ENCODE results near the gene CD44. TPM values are rescaled to one million over a fixed set of nuclear protein-coding genes. Genes with fewer than 3 reads are reported as not detected.

CD44 gene
- total RNA-seq, 1 donor from 2014 or later, result 188 TPM

DNA sequence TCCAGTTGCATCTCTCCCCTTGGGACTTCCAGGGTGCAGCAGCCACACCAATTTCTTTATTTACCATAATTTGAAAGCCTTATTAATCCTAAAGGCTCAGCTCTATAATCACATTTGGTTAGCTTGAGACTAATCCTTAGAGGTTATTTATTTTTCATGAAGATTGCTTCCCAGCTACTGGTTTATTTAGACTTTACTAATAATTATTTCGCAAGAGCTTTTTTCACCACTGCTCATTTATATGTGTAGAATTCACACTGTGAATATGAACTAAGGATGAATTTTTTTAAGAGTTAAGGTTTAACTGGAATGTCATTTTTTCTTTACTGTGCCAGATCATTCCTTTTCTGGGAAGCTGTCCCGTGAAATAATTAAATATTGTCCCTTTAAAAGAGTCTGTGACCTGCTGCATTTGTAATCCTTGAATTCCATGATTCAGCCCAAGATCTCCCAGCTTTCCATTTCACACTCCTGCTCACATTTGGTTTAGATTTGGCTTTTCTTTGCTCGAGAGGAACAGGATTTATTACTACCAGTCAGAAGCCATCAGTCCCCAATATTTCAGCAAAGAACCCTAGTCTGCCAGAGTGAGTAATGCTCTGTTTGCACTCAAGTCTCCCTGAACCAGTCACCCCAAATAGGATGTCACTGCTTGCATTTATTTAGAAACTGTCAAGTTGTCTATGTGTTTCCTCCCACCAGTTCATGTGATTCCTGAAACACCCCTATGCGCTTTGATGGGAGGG lies 4.4 kb upstream of the CD44 start:
- no peak for ATAC-seq
- intact Hi-C loops (cut with DNase I), result no loop called here
- DNase-seq (ENCODE audit: low spot score), result no peak

GRCh38 chr11:35135222-35135621 lies 3.7 kb upstream of the CD44 start:
- no peak for ATAC-seq
- intact Hi-C loops (cut with DNase I), result no loop called here
- no peak for DNase-seq (ENCODE audit: low spot score)

- DNase-seq (ENCODE audit: low spot score) (no peak), ATAC-seq (no peak)
- intact Hi-C loops (cut with DNase I), result no loop called here
Observed at GRCh38 chr11:35136311-35136710, 2.7 kb upstream of the CD44 start.

GRCh38 chr11:35138058-35138457 lies 913 bp upstream of the CD44 start:
- DNase-seq (ENCODE audit: low spot score), result no peak
- no peak for ATAC-seq
- intact Hi-C loops (cut with DNase I), result no loop called here

DNA sequence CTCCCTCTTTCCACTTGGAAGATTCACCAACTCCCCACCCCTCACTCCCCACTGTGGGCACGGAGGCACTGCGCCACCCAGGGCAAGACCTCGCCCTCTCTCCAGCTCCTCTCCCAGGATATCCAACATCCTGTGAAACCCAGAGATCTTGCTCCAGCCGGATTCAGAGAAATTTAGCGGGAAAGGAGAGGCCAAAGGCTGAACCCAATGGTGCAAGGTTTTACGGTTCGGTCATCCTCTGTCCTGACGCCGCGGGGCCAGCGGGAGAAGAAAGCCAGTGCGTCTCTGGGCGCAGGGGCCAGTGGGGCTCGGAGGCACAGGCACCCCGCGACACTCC lies 397 bp upstream of the CD44 start:
- ATAC-seq (peak; percentile 56), DNase-seq (ENCODE audit: low spot score) (no peak)
- intact Hi-C loops (cut with DNase I), result no loop called here

DNA sequence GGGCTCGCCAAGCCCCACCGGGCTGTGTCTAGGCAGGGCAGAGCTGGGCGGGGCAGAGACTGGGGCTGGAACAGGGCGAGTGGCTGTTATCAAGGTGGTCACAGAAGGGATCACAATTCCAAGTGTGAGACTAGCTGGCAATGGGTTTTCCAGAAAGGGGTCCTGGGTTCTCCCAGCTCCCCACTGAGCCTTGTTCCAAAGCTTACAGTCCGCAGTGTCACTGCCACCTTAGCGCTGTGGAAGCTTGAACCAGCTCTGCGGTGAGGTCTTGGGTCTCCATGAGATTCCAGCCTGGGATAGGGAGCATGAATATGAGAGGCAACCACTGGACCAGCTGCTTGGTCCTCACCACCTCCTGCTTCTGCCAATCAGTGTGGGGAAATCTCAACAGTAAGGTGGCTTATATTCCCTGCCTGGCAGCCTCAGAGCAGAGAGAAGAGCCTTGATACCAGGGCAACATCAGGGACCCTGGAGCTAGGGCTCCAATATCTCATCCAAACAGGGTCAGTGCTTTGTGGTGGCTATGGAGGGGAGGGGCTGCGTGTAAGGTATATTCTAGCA lies 831 bp downstream of the CD44 start:
- DNase-seq (ENCODE audit: low spot score), result no peak
- intact Hi-C loops (cut with DNase I), result loop anchor here (10.0 kb wide), 1 partner anchor 1165 kb away; no protein-coding TSS in a partner anchor
- peak; percentile 2 for ATAC-seq

DNA sequence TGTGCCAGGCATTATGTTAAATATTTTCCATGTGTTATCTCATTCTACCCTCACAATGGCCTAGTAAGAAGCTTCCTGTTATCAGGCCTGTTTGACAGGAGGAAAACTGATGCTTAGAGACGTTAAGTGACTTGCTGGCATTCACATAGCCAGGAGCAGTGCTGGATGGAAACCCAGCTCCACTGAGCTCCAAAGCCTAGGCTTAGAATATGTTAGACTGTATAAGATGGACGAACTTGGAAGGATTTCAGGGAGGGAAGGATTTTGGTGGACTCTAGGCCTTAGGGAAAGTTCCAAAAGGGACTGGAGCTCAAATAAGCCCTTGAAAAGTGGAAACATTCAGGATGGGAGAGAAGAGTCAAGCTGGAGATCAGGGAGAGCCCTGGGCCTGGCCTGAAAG lies 2.1 kb downstream of the CD44 start:
- no peak for ATAC-seq
- intact Hi-C loops (cut with DNase I), result loop anchor here (10.0 kb wide), 1 partner anchor 1164 kb away; no protein-coding TSS in a partner anchor
- no peak for DNase-seq (ENCODE audit: low spot score)

- peak; percentile 71 for DNase-seq (ENCODE audit: low spot score)
- intact Hi-C loops (cut with DNase I), result loop anchor here (10.0 kb wide), 1 partner anchor 1163 kb away; no protein-coding TSS in a partner anchor
- peak; percentile 9 for ATAC-seq
Observed at GRCh38 chr11:35141571-35141971, 2.6 kb downstream of the CD44 start.

GRCh38 chr11:35142481-35143075 lies 3.6 kb downstream of the CD44 start:
- no peak for DNase-seq (ENCODE audit: low spot score)
- no peak for ATAC-seq
- intact Hi-C loops (cut with DNase I), result loop anchor here (10.0 kb wide), 1 partner anchor 1162 kb away; no protein-coding TSS in a partner anchor

DNA sequence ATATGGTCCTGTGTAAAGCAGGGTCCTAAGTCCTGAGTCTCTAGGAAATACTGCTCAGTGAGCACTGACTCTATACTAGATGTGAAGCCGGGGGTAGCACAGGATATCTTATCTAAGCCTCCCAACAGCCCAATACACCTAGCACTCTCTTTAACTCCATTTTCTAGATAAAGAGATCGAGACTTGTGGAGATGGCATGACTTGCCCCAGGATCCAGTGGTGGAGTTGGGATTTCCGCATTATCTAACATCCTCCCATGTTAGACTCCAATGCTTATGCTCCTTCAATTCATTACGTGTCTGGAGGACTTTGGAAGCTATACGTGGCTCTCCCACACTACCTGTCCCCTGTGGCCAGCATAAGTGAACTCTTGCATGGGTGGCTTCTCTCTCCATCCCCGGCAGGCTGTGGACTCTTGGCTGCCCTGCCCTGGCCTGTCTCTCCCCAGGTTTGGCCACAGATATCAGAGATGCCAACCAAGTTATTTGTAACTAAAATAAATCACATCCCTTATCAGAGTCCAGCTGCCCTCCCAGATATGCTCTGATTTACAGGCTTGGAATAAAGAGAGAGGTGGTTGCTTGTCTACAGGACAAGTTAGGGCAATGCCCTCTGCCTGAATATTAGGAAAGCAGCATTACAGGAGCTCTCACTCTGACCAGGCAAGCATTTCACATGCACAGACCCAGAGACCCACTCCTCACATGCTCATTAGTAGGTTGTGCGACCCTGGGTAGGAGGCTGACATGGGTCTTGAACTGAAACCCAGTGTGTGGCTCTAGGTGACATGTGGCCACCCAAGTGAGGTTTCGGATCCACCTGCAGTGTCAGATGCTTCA lies 4.5 kb downstream of the CD44 start:
- intact Hi-C loops (cut with DNase I), result loop anchor here (10.0 kb wide), 1 partner anchor 1161 kb away; no protein-coding TSS in a partner anchor
- ATAC-seq (no peak), DNase-seq (ENCODE audit: low spot score) (no peak)

- ATAC-seq, result no peak
- intact Hi-C loops (cut with DNase I), result loop anchor here (10.0 kb wide), 1 partner anchor 1161 kb away; no protein-coding TSS in a partner anchor
- DNase-seq (ENCODE audit: low spot score), result no peak
Observed at GRCh38 chr11:35144136-35144741, 5.3 kb downstream of the CD44 start.

GRCh38 chr11:35144806-35145205 lies 5.8 kb downstream of the CD44 start:
- intact Hi-C loops (cut with DNase I), result loop anchor here (10.0 kb wide), 1 partner anchor 1160 kb away; no protein-coding TSS in a partner anchor
- ATAC-seq (no peak), DNase-seq (ENCODE audit: low spot score) (no peak)

DNA sequence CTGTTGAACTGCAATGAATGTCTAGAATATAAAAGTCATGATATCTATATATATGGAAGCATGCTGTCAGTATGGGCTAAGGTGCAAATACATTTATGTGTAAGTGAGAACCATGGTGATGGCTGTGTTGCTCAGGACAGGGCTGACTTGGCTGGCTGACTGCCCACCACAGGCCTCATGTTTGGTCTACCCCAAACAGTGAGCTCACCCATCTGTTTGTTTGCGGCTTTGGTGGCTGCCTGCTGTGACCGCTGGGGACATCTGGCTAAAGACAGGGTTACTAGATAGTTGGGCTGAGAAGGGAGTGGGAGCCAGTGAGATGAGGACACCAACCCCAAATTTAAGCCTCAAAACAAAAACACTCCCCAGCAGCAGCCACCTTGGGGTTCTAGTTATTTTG lies 6.3 kb downstream of the CD44 start:
- intact Hi-C loops (cut with DNase I), result loop anchor here (10.0 kb wide), 1 partner anchor 1160 kb away; no protein-coding TSS in a partner anchor
- DNase-seq (ENCODE audit: low spot score), result no peak
- no peak for ATAC-seq

DNA sequence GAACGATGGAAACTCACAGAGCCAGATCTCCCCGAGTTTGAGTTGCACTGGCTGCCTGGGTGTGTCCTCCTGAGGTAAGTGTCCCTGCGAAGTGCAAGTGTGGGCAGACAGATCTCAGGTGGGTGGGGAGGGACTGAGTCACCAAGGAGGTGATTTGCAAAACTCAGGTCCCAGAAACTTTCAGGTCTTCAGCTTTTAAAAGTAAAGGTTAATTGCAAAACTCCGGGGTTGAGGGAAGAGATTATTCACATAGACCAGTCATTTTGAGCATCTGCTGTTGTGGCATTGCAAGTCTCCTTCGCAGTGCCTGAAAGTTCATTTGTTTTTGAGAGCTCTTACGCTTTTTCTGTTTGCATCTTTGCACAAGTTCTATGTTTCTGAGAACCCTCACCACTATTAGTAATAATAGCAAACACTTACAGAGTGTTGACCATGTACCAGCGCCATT lies 7.1 kb downstream of the CD44 start:
- intact Hi-C loops (cut with DNase I), result loop anchor here (10.0 kb wide), 1 partner anchor 1159 kb away; no protein-coding TSS in a partner anchor
- no peak for ATAC-seq
- DNase-seq (ENCODE audit: low spot score), result no peak

GRCh38 chr11:35146711-35147110 lies 7.7 kb downstream of the CD44 start:
- no peak for DNase-seq (ENCODE audit: low spot score)
- intact Hi-C loops (cut with DNase I), result loop anchor here (10.0 kb wide), 1 partner anchor 1158 kb away; no protein-coding TSS in a partner anchor
- no peak for ATAC-seq

GRCh38 chr11:35147235-35147634 lies 8.3 kb downstream of the CD44 start:
- intact Hi-C loops (cut with DNase I), result loop anchor here (10.0 kb wide), 1 partner anchor 1158 kb away; no protein-coding TSS in a partner anchor
- ATAC-seq (no peak), DNase-seq (ENCODE audit: low spot score) (no peak)

DNA sequence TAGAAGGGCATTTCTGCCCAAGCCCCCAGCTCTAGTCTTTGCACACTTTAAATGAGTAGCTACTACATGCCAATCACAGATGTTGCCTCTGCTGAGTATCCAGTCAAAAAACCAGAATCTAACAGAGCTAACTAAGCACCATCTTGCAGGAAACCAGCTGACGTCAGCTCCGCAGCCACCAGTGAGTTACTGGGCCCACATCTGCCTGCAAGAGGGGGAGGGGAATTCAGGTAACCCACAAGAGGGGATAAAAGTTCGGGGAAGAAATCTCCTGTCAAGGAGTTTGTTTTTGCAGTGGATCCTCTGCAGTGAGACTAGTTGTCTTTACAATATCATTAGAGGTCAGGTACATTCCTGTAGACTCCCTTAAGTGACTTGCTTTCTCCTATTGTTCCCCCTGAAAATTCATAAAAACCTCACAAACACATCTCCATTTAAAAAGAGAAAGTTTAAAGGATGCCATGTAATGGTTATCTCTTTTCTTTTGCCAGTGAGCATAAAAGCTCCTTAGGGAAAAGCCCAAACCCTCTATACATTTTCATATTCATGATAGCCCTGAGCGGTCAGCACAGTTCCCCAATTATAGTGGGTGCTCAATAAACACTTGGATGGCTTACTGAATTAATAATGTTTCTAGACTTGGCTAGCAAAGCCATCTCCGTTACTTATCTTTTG lies 9.3 kb downstream of the CD44 start:
- DNase-seq (ENCODE audit: low spot score) (no peak), ATAC-seq (no peak)
- intact Hi-C loops (cut with DNase I), result loop anchor here (10.0 kb wide), 1 partner anchor 1157 kb away; no protein-coding TSS in a partner anchor

DNA sequence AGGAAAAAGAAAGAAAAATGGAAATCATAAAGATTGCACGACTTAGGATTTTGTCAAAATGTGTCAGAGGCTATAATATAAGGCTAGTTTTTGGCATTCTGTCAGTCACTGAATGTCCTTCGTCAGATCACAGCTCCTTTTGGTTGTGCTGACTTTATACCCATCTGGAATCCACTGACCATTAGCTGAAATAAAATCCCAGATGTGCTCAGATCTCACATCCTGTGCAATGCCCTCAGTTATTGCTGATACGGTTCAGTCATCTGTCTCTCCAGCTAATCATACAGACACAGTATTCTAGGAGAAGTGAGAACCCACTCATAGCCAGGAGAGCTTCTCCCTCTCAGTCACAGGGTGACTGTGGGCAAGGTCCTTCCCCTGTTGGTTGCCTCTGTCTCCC lies 11.5 kb downstream of the CD44 start:
- intact Hi-C loops (cut with DNase I), result no loop called here
- DNase-seq (ENCODE audit: low spot score) (no peak), ATAC-seq (no peak)
